Muscle layer of duodenum (tissue), 2 donors: ENCODE data around the gene SSTR1.
"Not testable (repeated sequence)": the region's sequence is repeated elsewhere in the genome, so short reads cannot be mapped to it uniquely, and the experiment has no call there.

Source experiments
- H3K27ac ChIP-seq: one replicate; pipeline ENCODE4 v1.7.0; 2013; ENCODE audit warnings: mild to moderate bottlenecking, low read length
- H3K27me3 ChIP-seq: one replicate; pipeline ENCODE4 v1.7.0; 2013; ENCODE audit warnings: low read depth, mild to moderate bottlenecking, control low read depth, low read length
- H3K36me3 ChIP-seq, 2 donors: one replicate each; pipeline ENCODE4 v1.7.0; 2013; ENCODE audit warnings: low read length in 2 of 2, control low read depth in 1 of 2, mild to moderate bottlenecking in 1 of 2; ENCODE audit not compliant: insufficient read depth in 2 of 2, control insufficient read depth in 1 of 2
- H3K4me1 ChIP-seq, 2 donors: one replicate each; pipeline ENCODE4 v1.7.0; 2013; ENCODE audit warnings: low read length in 2 of 2, mild to moderate bottlenecking in 2 of 2, control low read depth in 1 of 2, moderate library complexity in 1 of 2; ENCODE audit not compliant: insufficient read depth in 2 of 2, control insufficient read depth in 1 of 2
- H3K4me3 ChIP-seq, 2 donors: one replicate each; pipeline ENCODE4 v1.7.0; 2013; ENCODE audit warnings: low read length in 2 of 2, low read depth in 1 of 2, mild to moderate bottlenecking in 1 of 2
- H3K9me3 ChIP-seq, 2 donors: one replicate each; pipeline ENCODE4 v1.7.0; 2013; ENCODE audit warnings: low read length in 2 of 2, control low read depth in 1 of 2, mild to moderate bottlenecking in 1 of 2; ENCODE audit not compliant: control insufficient read depth in 1 of 2
- donor health status: healthy.

Gene SSTR1

DNA sequence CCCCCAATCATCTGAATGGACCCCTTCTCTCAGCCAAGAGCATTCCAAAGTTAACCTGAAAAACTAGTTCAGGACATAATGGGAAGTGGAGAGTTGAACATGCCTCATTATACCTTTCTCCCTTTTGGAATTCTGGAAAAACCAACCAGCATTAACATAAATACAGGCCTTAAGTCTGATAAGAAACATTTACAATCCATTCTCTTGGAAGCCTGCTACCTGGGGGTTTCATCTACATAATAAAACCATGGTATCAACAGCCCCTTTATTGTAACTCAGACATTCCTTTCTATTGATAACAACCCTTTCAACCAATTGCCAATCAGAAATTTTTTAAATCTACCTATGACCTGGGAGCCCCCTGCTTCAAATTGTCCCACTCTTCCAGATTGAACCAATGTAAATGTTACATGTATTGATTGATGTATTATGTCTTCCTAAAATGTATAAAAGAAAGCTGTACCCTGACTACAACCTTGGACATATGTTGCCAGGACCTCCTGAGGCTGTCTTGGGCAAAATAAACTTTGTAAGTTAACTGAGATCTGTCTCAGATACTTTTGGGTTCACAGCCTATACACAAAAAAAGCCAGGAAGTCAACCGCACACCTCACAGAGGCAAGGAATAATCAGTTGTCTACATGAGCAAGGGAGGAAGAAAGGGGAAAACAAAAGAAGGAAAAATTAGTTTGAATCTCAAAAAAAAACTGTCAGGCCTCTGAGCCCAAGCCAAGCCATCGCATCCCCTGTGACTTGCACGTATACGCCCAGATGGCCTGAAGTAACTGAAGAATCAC is 17.6 kb upstream of the SSTR1 start:
- Histone ChIP-seq H3K9me3 (no peaks in the 10 kb centered on the region), H3K36me3 (no peaks in the 10 kb centered on the region), H3K4me3 (no peak overlapping the region), H3K27ac (no peak overlapping the region), H3K27me3 (no peaks in the 10 kb centered on the region), H3K4me1 (no peaks in the 10 kb centered on the region)

DNA sequence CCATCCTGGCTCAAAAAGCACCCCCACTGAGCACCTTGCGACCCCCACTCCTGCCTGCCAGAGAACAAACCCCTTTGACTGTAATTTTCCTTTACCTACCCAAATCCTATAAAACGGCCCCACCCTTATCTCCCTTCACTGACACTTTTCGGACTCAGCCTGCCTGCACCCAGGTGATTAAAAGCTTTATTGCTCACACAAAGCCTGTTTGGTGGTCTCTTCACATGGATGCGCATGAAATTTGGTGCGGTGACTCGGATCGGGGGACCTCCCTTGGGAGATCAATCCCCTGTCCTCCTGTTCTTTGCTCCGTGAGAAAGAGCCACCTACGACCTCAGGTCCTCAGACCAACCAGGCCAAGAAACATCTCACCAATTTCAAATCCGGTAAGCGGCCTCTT is 16.9 kb upstream of the SSTR1 start:
- not testable (repeated sequence) for H3K27me3 ChIP-seq, H3K36me3 ChIP-seq, H3K4me3 ChIP-seq, H3K4me1 ChIP-seq, H3K9me3 ChIP-seq, H3K27ac ChIP-seq

DNA sequence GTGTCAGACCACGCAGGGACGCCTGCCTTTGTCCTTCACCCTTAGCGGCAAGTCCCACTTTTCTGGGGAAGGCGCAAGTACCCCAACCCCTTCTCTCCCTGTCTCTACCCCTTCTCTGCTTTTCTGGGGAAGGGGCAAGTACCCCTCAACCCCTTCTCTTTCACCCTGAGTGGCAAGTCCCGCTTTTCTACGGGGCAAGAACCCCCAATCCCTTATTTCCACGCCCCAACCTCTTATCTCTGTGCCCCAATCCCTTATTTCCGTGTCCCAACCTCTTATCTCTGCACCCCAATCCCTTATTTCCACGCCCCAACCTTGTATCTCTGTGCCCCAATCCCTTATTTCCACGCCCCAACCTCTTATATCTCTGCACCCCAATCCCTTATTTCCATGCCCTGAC is 16.2 kb upstream of the SSTR1 start:
- H3K9me3 ChIP-seq, H3K27ac ChIP-seq, H3K36me3 ChIP-seq, H3K4me3 ChIP-seq, H3K27me3 ChIP-seq, H3K4me1 ChIP-seq: not testable (repeated sequence)

DNA sequence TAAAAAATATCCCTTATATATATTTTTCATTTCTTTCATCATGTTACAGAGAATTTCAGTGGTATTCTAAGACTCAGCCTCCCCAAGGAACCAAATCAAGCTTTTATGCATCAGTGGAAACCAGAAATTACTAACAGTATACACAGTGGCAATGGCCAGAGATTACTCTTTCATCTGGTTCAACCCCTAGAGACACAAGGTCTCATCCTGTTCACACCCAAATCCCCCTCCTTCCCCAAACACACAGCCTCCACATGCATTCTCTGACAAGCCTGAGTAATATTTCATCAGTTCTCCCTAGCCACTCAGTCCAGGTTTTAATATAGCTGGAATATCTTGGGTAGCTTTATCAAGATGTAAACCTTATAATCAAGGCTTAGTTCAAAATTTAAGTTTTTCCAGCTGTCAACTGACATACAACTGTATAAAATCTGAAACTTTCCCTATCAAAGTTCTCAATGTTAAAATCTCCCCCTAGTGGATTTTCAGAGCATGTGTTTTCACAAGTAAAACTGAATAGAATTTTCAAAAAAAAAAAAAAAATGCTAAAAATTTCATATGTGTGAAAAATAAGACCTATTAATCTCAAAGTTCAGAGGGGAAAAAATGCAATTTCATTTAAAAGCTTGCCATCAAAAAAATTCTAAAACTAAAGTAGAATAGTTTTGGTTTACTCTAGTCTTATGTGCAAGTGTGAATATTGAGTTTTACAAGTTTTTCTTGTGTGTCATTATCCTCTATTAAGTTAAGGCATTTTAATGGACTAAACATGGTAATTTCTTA is 10.5 kb upstream of the SSTR1 start:
- no peaks in the 10 kb centered on the region for H3K27me3 ChIP-seq
- H3K4me3 ChIP-seq, result no peak overlapping the region
- no peak overlapping the region for H3K27ac ChIP-seq
- H3K36me3 ChIP-seq, result no peaks in the 10 kb centered on the region
- H3K9me3 ChIP-seq, result no peaks in the 10 kb centered on the region
- no peaks in the 10 kb centered on the region for H3K4me1 ChIP-seq

DNA sequence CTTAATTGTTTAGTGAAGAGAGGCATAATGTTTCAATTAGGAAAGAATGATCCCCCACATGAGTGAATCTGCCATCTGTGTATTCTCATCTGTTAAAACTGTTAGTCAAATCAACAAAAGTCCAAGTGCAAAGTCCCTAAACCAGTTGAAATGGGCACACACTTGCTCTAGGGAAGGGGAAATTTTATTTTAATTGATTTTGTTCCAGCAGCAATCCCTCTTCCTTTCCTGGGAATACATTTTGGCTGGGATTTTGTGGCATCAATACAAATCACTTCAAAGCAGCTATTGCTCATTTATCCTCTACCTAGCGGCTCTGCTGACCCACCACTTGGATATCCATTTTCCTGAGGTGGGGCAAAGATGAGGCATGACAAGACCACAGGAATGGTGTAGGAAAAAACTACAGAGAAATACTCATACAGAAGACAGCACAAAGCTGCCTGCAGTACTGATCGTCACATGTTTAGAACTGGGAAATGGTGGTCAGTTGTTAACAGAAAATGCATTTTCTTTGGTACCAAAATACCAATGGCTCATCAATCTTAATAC is 9.8 kb upstream of the SSTR1 start:
- Histone ChIP-seq H3K4me3 (no peak overlapping the region), H3K4me1 (no peaks in the 10 kb centered on the region), H3K27me3 (no peaks in the 10 kb centered on the region), H3K27ac (no peak overlapping the region), H3K36me3 (no peaks in the 10 kb centered on the region), H3K9me3 (no peaks in the 10 kb centered on the region)

DNA sequence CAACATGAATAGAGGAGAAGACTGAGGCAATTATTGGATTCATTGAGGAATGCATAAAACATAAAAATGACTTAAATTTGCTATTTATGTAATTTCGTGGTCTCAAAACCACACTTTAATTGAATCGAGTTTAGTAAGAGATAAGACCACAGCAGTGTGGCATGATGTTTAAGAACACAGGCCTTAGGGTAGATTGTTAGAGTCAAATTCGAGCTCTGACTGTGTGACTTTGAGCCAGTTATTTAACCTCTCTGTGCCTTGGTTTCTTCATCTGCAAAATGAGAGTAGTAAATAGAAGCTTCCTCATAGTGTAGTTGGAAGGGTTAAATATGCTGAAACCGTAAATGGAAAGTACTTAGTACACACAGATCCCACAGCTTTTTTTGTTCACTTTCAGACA is 9.3 kb upstream of the SSTR1 start:
- H3K27me3 ChIP-seq, result no peaks in the 10 kb centered on the region
- H3K36me3 ChIP-seq, result no peaks in the 10 kb centered on the region
- H3K4me1 ChIP-seq, result no peaks in the 10 kb centered on the region
- H3K4me3 ChIP-seq, result no peak overlapping the region
- H3K9me3 ChIP-seq, result no peaks in the 10 kb centered on the region
- H3K27ac ChIP-seq, result no peak overlapping the region

DNA sequence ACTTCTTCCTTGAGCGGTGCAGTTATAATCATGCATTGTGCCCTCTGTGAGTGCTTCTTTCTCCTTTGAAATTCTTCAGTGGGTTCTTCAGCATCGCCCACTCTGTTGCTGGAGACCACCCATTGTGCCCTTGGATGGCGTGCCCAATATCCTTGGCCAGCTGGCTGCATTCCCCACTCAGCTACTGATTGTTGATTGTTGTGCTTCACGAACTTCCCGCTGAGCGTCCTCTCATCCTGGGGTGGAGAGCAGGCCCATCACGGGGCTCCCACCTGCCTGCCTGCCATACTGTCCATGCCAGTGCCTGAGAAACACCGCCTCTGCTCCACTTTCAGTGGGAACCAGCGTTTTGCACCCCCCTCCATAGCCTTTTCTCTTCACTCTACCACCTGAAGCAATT is 8.6 kb upstream of the SSTR1 start:
- no peaks in the 10 kb centered on the region for H3K27me3 ChIP-seq
- no peaks in the 10 kb centered on the region for H3K9me3 ChIP-seq
- H3K36me3 ChIP-seq, result no peaks in the 10 kb centered on the region
- no peak overlapping the region for H3K4me3 ChIP-seq
- no peaks in the 10 kb centered on the region for H3K4me1 ChIP-seq
- H3K27ac ChIP-seq, result no peak overlapping the region

DNA sequence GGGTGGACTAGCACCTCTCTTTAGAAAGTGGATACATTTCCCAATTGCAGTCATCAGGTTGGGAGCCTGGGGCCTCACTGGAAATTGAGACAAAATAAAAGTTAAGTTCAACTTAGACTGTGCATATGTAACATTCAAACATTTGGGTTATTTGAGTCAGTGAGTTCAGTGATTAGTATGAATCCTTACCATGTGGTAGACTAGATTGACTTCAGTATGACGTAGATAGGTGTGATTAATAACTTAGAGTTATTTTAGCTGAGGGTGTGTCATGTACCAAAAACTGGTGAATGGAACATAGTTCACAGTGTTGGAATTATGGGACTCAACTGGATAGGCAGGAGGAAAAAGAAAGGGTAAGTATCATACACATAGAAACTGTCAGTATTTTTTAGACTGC is 8.0 kb upstream of the SSTR1 start:
- no peak overlapping the region for H3K4me3 ChIP-seq
- H3K27ac ChIP-seq, result no peak overlapping the region
- H3K36me3 ChIP-seq, result no peaks in the 10 kb centered on the region
- H3K9me3 ChIP-seq, result no peaks in the 10 kb centered on the region
- H3K27me3 ChIP-seq, result no peaks in the 10 kb centered on the region
- H3K4me1 ChIP-seq, result no peaks in the 10 kb centered on the region

DNA sequence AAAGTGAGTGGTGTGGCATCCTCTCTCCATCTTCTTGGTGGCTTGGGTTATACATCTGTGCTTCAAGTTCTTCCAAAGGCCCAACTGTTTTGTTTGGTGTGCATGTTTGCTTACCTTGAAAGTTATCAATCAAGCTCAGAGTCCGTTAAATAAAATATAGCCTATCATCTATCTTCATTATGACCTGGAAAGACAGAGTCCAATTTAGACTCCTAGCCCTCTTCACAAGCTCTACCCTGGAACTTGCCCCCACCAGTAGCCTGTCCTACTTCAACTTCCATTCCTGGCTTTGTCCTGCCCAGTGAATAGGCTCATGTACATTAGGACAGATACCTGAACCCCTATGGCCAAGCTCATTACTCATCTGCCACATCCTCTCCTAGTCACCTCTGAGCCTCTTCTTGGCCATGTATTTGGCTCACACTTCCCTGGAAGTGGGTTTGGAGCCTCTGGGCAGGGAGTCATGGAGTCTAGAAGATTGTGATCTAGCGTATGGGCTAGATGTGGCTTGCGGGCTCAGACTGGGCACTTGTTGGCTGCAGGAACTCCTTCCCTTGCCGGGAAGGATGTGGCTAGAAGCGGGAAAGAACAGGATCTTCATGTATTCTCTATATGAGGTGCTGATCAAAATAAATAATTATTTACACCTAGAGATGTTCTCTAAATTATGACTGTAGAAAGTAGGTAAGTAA is 6.4 kb upstream of the SSTR1 start:
- no peaks in the 10 kb centered on the region for H3K4me1 ChIP-seq
- H3K4me3 ChIP-seq, result no peak overlapping the region
- peaks cover 0 to 4% of the 10 kb centered on the region in 2 donors for H3K9me3 ChIP-seq
- no peaks in the 10 kb centered on the region for H3K36me3 ChIP-seq
- no peaks in the 10 kb centered on the region for H3K27me3 ChIP-seq
- H3K27ac ChIP-seq, result no peak overlapping the region

DNA sequence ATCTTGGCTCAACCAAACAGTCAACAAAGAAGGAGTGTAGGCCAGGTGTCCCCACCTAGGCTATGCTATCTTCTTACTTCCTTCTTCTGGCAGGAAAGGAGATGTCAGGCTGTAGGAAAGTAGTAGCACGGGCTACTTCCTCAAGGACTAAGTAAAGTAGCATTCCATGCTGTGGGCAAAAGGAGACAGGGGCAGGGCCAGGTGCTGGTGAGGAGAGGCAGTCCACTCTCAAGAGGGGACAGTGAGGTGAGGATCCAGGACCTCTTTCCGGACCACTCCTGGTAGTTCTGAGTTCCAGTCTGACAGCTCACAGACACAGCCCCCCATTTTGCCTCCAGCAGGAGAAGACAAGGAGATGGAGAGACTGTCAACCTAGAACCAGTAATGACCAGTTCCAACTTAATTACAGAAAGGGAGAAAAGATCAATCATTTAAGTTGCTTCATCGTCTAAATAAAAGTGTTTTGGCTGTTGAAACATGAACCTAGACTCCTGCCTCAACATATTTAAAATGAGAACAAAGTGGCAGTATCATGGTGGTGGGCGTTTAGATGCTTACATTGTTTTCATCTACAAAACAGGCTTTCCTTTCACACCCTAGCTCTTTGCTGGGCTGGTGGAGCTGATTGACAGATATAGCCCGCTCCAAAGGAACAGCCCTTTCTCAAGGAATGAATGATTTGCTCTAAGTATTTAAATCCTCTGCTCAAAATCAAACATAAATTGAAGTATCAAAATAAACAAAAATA is 5.1 kb upstream of the SSTR1 start:
- H3K36me3 ChIP-seq, result no peaks in the 10 kb centered on the region
- no peak overlapping the region for H3K4me3 ChIP-seq
- H3K4me1 ChIP-seq, result no peaks in the 10 kb centered on the region
- H3K27me3 ChIP-seq, result no peaks in the 10 kb centered on the region
- H3K27ac ChIP-seq, result no peak overlapping the region
- peaks cover 0 to 7% of the 10 kb centered on the region in 2 donors for H3K9me3 ChIP-seq
